Keratinocyte (primary cell): ENCODE data around the gene CSTA. TPM values are rescaled to one million over a fixed set of nuclear protein-coding genes. Genes with fewer than 3 reads are reported as not detected.

Experiments
- DNase-seq: peaks from one replicate; pipeline ENCODE4 v3.0.0-alpha.2; 2011; ENCODE audit warnings: low read depth, missing footprints, low spot score
- FAIRE-seq: peaks from 2 replicates; lab custom pipeline; 2011; peaks lifted over from hg19 to GRCh38; lab: Jason Lieb, UNC
- H2AFZ ChIP-seq: 2 replicates; pipeline ENCODE4 v1.6.0; 2012; ENCODE audit warnings: low read length, control low read depth, inconsistent platforms; ENCODE audit not compliant: control insufficient read depth
- H3K27ac ChIP-seq: 2 replicates; pipeline ENCODE4 v1.5.1; 2011; ENCODE audit warnings: low read length; ENCODE audit not compliant: control insufficient read depth, insufficient read depth
- H3K27me3 ChIP-seq: 3 replicates; pipeline ENCODE4 v1.6.0; 2011; ENCODE audit warnings: low read length; ENCODE audit not compliant: control insufficient read depth, insufficient read depth; ENCODE audit errors: extremely low read depth
- H3K36me3 ChIP-seq, 2 experiments: 2 replicates in 1 of 2; 3 replicates in 1 of 2; pipeline ENCODE4 v1.5.1; 2011; ENCODE audit warnings: low read length in 2 of 2, mild to moderate bottlenecking in 1 of 2; ENCODE audit not compliant: control insufficient read depth in 2 of 2, insufficient read depth in 2 of 2; ENCODE audit errors: extremely low read depth in 1 of 2
- H3K4me1 ChIP-seq: 3 replicates; pipeline ENCODE4 v1.5.1; 2011; ENCODE audit warnings: low read length; ENCODE audit not compliant: control insufficient read depth, insufficient read depth; ENCODE audit errors: extremely low read depth
- H3K4me2 ChIP-seq: 3 replicates; pipeline ENCODE4 v1.6.0; 2011; ENCODE audit warnings: low read depth, low read length; ENCODE audit not compliant: control insufficient read depth, insufficient read depth; ENCODE audit errors: extremely low read depth
- H3K4me3 ChIP-seq, 3 experiments: fragments of 200-600 bp in 1 of 3; sonication (generic) in 1 of 3; 2 replicates in 2 of 3; 3 replicates in 1 of 3; pipeline ENCODE4 v1.5.1; 2011 to 2016; ENCODE audit warnings: low read length in 3 of 3, mild to moderate bottlenecking in 3 of 3, control low read depth in 2 of 3, inconsistent platforms in 1 of 3, low read depth in 1 of 3, mixed read lengths in 1 of 3, mixed run types in 1 of 3, moderate library complexity in 1 of 3; ENCODE audit not compliant: control insufficient read depth in 2 of 3, insufficient read depth in 2 of 3; ENCODE audit errors: extremely low read depth in 1 of 3
- H3K79me2 ChIP-seq: 2 replicates; pipeline ENCODE4 v1.6.0; 2012; ENCODE audit warnings: low read length; ENCODE audit not compliant: control insufficient read depth, insufficient read depth
- H3K9ac ChIP-seq: 3 replicates; pipeline ENCODE4 v1.6.0; 2011; ENCODE audit warnings: low read length; ENCODE audit not compliant: control insufficient read depth, insufficient read depth; ENCODE audit errors: extremely low read depth
- H3K9me1 ChIP-seq: 3 replicates; pipeline ENCODE4 v1.6.0; 2011; ENCODE audit warnings: low read length; ENCODE audit not compliant: control insufficient read depth, insufficient read depth; ENCODE audit errors: extremely low read depth
- H3K9me3 ChIP-seq: 2 replicates; pipeline ENCODE4 v1.5.1; 2012; ENCODE audit warnings: low read depth, low read length; ENCODE audit not compliant: control insufficient read depth
- H4K20me1 ChIP-seq: 3 replicates; pipeline ENCODE4 v1.6.0; 2011; ENCODE audit warnings: low read length; ENCODE audit not compliant: control insufficient read depth, insufficient read depth; ENCODE audit errors: extremely low read depth
- EZH2 ChIP-seq: IDR thresholded peaks from one replicate; pipeline ENCODE4 v1.6.1; 2012; ENCODE audit warnings: inconsistent platforms, mild to moderate bottlenecking, low read length, moderate library complexity
- dilution Hi-C: fragments of 300-500 bp; cut with MboI; formaldehyde crosslinking; loops from one replicate; pipeline ENCODE4 v1.7.0; 2020; ENCODE audit warnings: low sequenced_read_pairs; ENCODE audit not compliant: extremely low pct_ligation_motif_present
- polyA plus RNA-seq, 5 experiments: library from polyadenylated mRNA; depleted of rRNA in 3 of 5; stranded (reverse) in 3 of 5; stranded (forward) in 1 of 5; unstranded in 1 of 5; fragments of >200 nt; gene quantifications; 1 replicate in 1 of 5; 2 replicates in 3 of 5; 3 replicates in 1 of 5; pipeline versions ENCODE4 v1.2.1 to v1.2.3, GENCODE V29; 2011 to 2012; ENCODE audit warnings: missing spikeins in 2 of 5, low read depth in 1 of 5, low replicate concordance in 1 of 5
- TF ChIP-seq, protein P1 (sequence below), 3 experiments: IDR thresholded peaks in 1 of 3; conservative IDR thresholded peaks in 1 of 3; optimal IDR thresholded peaks in 1 of 3; 2 replicates in 2 of 3; 3 replicates in 1 of 3; pipeline versions ENCODE3 to v1.5.1; 2011; ENCODE audit warnings: low read length in 3 of 3, mild to moderate bottlenecking in 3 of 3, moderate library complexity in 2 of 3, control low read depth in 1 of 3, inconsistent platforms in 1 of 3; ENCODE audit not compliant: insufficient read depth in 2 of 3; ENCODE audit errors: extremely low read depth in 1 of 3

CSTA gene
- polyA plus RNA-seq, 1 donor (not counting 4 experiments of a cell fraction or from before 2014, with no cell fraction given), result 1,138 TPM

DNA sequence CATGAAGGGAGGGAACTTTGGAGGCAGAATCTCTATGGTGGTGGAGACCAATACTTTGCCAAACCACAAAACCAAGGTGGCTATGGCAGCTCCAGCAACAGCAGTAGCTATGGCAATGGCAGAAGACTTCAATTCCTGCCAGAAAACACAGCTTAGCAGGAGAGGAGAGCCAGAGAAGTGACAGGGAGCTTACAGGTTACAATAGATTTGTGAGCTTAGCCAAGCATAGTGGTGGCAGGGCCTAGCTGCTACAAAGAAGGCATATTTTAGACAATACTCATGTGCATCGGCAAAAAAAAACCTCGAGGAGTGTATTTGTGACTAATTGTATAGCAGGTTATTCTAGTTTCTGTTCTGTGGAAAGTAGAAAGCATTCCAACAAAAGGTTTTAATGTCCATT, 6.4 kb upstream of the CSTA start:
- Histone ChIP-seq H3K9ac (no peak overlapping the region), H3K79me2 (no peaks in the 10 kb centered on the region), H3K4me1 (peaks cover 30% of the 10 kb centered on the region), H3K9me3 (no peaks in the 10 kb centered on the region), H3K36me3 (no peaks in the 10 kb centered on the region), H2AFZ (peak overlapping the region; percentile 59), H3K9me1 (no peaks in the 10 kb centered on the region), H3K4me3 (no peak overlapping the region), H3K4me2 (peak overlapping the region; percentile 47), H3K27ac (peak overlapping the region; percentile 59), H3K27me3 (no peaks in the 10 kb centered on the region), H4K20me1 (no peaks in the 10 kb centered on the region)
- FAIRE-seq (peak; percentile 88), DNase-seq (no peak)
- dilution Hi-C loops, result no loop called here
- no peak for TF ChIP-seq EZH2
- TF ChIP-seq, protein P1, sequence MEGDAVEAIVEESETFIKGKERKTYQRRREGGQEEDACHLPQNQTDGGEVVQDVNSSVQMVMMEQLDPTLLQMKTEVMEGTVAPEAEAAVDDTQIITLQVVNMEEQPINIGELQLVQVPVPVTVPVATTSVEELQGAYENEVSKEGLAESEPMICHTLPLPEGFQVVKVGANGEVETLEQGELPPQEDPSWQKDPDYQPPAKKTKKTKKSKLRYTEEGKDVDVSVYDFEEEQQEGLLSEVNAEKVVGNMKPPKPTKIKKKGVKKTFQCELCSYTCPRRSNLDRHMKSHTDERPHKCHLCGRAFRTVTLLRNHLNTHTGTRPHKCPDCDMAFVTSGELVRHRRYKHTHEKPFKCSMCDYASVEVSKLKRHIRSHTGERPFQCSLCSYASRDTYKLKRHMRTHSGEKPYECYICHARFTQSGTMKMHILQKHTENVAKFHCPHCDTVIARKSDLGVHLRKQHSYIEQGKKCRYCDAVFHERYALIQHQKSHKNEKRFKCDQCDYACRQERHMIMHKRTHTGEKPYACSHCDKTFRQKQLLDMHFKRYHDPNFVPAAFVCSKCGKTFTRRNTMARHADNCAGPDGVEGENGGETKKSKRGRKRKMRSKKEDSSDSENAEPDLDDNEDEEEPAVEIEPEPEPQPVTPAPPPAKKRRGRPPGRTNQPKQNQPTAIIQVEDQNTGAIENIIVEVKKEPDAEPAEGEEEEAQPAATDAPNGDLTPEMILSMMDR (optimal IDR thresholded peaks at IDR 0.05 in 1 of 3, IDR thresholded peaks at IDR 0.05 in 1 of 3, conservative IDR thresholded peaks at IDR 0.05 in 1 of 3; ENCODE audit: extremely low read depth in 1 of 3, insufficient read depth in 2 of 3, low read length in 3 of 3), result no peak

DNA sequence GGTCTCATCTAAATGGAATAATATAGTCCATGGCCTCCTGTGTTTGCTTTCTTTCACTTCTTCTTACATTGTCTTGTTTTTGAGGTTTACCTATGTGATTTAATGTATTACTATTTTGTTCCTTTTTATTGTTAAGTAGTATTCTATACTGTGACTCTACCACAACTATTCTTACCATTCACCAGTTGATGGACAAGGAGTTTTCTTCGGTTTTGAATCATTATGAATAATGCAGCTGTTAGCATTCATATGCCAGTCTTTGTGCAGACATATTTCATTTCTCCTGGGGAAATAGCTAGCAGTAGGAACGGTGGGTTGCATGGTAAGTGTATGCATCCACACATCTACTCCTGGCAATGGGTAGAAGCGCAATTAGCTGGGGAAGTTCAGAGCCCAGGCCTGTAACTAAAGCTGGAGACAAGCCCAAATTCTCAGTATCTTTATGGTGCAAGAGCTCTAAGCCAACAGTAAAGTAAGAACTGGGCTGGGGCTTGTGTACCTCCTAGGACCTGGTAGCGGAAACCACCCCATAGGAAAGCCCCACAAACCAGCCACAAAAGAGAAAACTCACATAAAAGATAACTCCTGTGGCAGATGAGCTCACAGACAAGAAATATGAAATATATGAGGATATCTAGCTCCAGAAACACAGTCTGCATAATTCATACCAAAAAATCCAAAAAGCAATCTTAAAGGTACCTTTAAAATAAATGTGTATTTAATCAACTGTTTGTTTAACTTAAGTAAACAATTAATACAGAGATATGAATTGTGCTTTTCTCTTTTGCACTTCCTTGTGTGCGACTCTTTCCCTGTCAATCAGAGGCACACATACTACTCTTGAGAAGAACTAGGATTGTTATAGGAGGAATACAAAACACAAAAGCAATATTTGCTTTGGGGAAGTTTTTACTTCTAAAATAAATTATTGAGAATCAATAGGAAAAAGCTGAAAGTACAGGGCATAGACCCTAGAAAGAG, 2.7 kb upstream of the CSTA start:
- DNase-seq (no peak), FAIRE-seq (no peak)
- dilution Hi-C loops, result no loop called here
- H3K79me2 ChIP-seq, result peaks cover 16% of the 10 kb centered on the region
- H3K9me1 ChIP-seq, result no peaks in the 10 kb centered on the region
- H3K27me3 ChIP-seq, result no peaks in the 10 kb centered on the region
- H4K20me1 ChIP-seq, result no peaks in the 10 kb centered on the region
- H3K4me3 ChIP-seq, result no peak overlapping the region
- no peak overlapping the region for H3K4me2 ChIP-seq
- peaks cover 0 to 2% of the 10 kb centered on the region in 2 experiments for H3K36me3 ChIP-seq
- no peak overlapping the region for H3K27ac ChIP-seq
- H3K9me3 ChIP-seq, result no peaks in the 10 kb centered on the region
- H3K9ac ChIP-seq, result no peak overlapping the region
- H2AFZ ChIP-seq, result no peak overlapping the region
- peaks cover 22% of the 10 kb centered on the region for H3K4me1 ChIP-seq
- no peak for TF ChIP-seq EZH2
- TF ChIP-seq, protein P1 (optimal IDR thresholded peaks at IDR 0.05 in 1 of 3, IDR thresholded peaks at IDR 0.05 in 1 of 3, conservative IDR thresholded peaks at IDR 0.05 in 1 of 3; ENCODE audit: extremely low read depth in 1 of 3, insufficient read depth in 2 of 3, low read length in 3 of 3), result no peak
